ENCODE results near the gene C1GALT1C1L. TPM values are rescaled to one million over a fixed set of nuclear protein-coding genes. Genes with fewer than 3 reads are reported as not detected.
A peak's percentile ranks its signal among the peaks of the same experiment; 100 is the strongest.

Gene C1GALT1C1L
- polyA plus RNA-seq, 1 donor from 2014 or later: not detected

DNA sequence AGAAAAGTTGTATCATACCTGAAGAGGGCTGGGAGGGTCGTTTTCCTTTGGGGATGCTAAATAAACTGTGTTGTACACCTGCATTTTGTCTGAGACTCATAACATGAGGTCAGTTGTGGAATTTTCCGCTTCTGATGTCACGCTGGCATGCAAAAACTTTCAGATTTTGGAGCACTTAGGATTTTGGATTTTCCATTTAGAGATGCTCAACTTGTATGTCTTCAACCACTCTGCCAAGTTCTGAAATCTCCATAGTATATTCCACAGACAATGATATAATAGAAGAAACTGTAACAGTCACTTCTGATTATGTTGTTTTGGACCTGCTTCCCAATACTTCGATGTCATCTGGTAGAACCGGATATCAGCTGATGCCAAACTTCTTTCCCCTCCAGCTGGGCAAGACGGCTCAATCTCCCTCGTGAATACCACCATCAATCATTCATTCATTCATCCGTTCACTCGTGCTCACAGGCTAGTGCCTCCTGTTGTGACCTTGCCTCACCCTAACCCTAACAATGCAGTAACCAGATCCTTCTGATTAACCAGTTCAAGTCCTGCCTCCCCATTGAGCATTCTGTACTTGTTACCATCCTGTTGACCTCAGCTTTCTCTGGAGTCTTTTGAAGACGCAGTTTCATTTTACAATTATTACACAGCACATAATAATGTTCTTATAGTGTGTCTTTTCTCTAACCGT, 44.5 kb downstream of the C1GALT1C1L start:
- Mint-ChIP-seq H3K27me3 (peaks cover 33% of the 10 kb centered on the region), H3K9me3 (peaks cover 0 to 10% (median 2%) of the 10 kb centered on the region in 3 donors)

More for the DNA sequence above, 44.5 kb downstream of the C1GALT1C1L start:
- Mint-ChIP-seq H3K36me3 (peaks cover 4% of the 10 kb centered on the region), H3K27ac (peak overlapping the region in 1 of 3 donors; percentile 39), H3K4me3 (no peak overlapping the region), H3K4me1 (peaks cover 4 to 7% (median 5%) of the 10 kb centered on the region in 3 donors)

Other genes starting within 250 kb of the C1GALT1C1L start
- 13.7 TPM for gene THADA, start 80.4 kb downstream of the C1GALT1C1L start, polyA plus RNA-seq
- gene PLEKHH2, start 39.2 kb downstream of the C1GALT1C1L start, polyA plus RNA-seq: 0.46 TPM
- 5.6 TPM for gene DYNC2LI1, start 97.6 kb upstream of the C1GALT1C1L start, polyA plus RNA-seq
- not detected for gene ABCG5, start 162.4 kb upstream of the C1GALT1C1L start, polyA plus RNA-seq
- not detected for gene ABCG8, start 162.5 kb upstream of the C1GALT1C1L start, polyA plus RNA-seq

Data from IgD-negative memory B cell (primary cell).